Gastrocnemius medialis (tissue), 4 donors: ENCODE measurements around the gene NFKB2. TPM values are rescaled to one million over a fixed set of nuclear protein-coding genes. Genes with fewer than 3 reads are reported as not detected.
A peak's percentile ranks its signal among the peaks of the same experiment; 100 is the strongest.

Source experiments
- ATAC-seq, 2 donors: fragments of 150-250 bp; one replicate each; pipeline ENCODE4 v1.9.1; 2016
- DNase-seq, 2 donors: peaks; one replicate each; pipeline ENCODE4 v3.0.0-alpha.2; 2019
- H3K27ac ChIP-seq, 4 donors: fragments of 200-600 bp; sonication (generic); 1 replicate in 1 of 4; 2 replicates in 3 of 4; pipeline ENCODE4 v1.5.1; 2016 to 2018; ENCODE audit warnings: mild to moderate bottlenecking in 2 of 4, moderate library complexity in 1 of 4
- H3K27me3 ChIP-seq, 3 donors: fragments of 200-600 bp; sonication (generic) in 2 of 3; 1 replicate in 1 of 3; 2 replicates in 2 of 3; pipeline versions ENCODE4 v1.5.1 to v1.6.0; 2016 to 2019; ENCODE audit warnings: mild to moderate bottlenecking in 1 of 3, moderate library complexity in 1 of 3
- H3K36me3 ChIP-seq, 2 donors: fragments of 200-600 bp; sonication (generic) in 1 of 2; one replicate each; pipeline ENCODE4 v1.5.1; 2017 to 2018
- H3K4me1 ChIP-seq, 2 donors: fragments of 200-600 bp; sonication (generic) in 1 of 2; one replicate each; pipeline ENCODE4 v1.5.1; 2016 to 2017; ENCODE audit warnings: mild to moderate bottlenecking in 2 of 2
- H3K4me3 ChIP-seq, 4 donors: fragments of 200-600 bp; sonication (generic) in 3 of 4; 1 replicate in 1 of 4; 2 replicates in 3 of 4; pipeline ENCODE4 v1.5.1; 2016 to 2019; ENCODE audit warnings: mild to moderate bottlenecking in 2 of 4
- H3K9me3 ChIP-seq, 3 donors: fragments of 200-600 bp; sonication (generic) in 2 of 3; 1 replicate in 1 of 3; 2 replicates in 2 of 3; pipeline ENCODE4 v1.5.1; 2016 to 2019
- CTCF ChIP-seq, 5 experiments: fragments of 450-650 bp in 3 of 5; fragments of 200-600 bp in 2 of 5; sonication (generic) in 2 of 5; IDR thresholded peaks in 4 of 5; conservative IDR thresholded peaks in 1 of 5; 1 replicate in 4 of 5; 2 replicates in 1 of 5; pipeline ENCODE4 v1.5.1; 2016 to 2019; ENCODE audit warnings: antibody characterized with exemption in 5 of 5, mild to moderate bottlenecking in 3 of 5, moderate library complexity in 3 of 5
- POLR2A ChIP-seq, 2 donors: fragments of 450-650 bp; IDR thresholded peaks; one replicate each; pipeline ENCODE4 v1.6.1; 2017; ENCODE audit warnings: antibody characterized with exemption in 2 of 2, mild to moderate bottlenecking in 2 of 2, moderate library complexity in 2 of 2
- in situ Hi-C, 4 donors: fragments of 200-750 bp; cut with MboI; loops; one replicate each; pipeline versions ENCODE4 v1.15.0 to v1.8.0; 2017; ENCODE audit warnings: low sequenced_read_pairs in 4 of 4
- intact Hi-C: fragments of 100-400 bp; cut with DNase I; formaldehyde crosslinking; loops from one replicate; pipeline ENCODE4 v1.15.1; 2023; ENCODE audit warnings: low total_unique reads
- total RNA-seq, 4 donors: library from RNA; depleted of rRNA; stranded (reverse); fragments of >200 nt; gene quantifications; one replicate each; pipeline versions ENCODE4 v1.1.0 to v1.2.3, GENCODE V29; 2016

NFKB2 gene
- total RNA-seq, 4 donors from 2014 or later = 8.6 to 17.3 (median 12.8) TPM

GRCh38 chr10:102419269-102420180 is 24.0 kb downstream of the NFKB2 start:
- in situ Hi-C loops = no loop called here
- TF ChIP-seq CTCF (IDR thresholded peaks at IDR 0.05 in 4 of 5, conservative IDR thresholded peaks at IDR 0.05 in 1 of 5) (no peak), POLR2A (IDR thresholded peaks at IDR 0.05) (no peak)
- Histone ChIP-seq H3K9me3 (no peaks in the 10 kb centered on the region), H3K4me1 (peaks cover 27 to 30% of the 10 kb centered on the region in 2 donors), H3K36me3 (no peaks in the 10 kb centered on the region), H3K27me3 (peaks cover 30 to 44% (median 34%) of the 10 kb centered on the region in 3 donors), H3K27ac (peak overlapping the region in 3 of 4 donors; percentile 93 to 97 (median 96)), H3K4me3 (peak overlapping the region; percentile 82 to 92 (median 87))
- DNase-seq (peak in 1 of 2 donors; percentile 43), ATAC-seq (no peak)
- intact Hi-C loops = loop anchor here (5.0 kb wide), 1 partner anchor 58 kb away; no protein-coding TSS in a partner anchor

- intact Hi-C loops = loop anchor here (5.0 kb wide), 1 partner anchor 57 kb away; no protein-coding TSS in a partner anchor
- Histone ChIP-seq H3K27me3 (peaks cover 25 to 37% (median 27%) of the 10 kb centered on the region in 3 donors), H3K4me3 (peak overlapping the region; percentile 82 to 92 (median 87)), H3K4me1 (peaks cover 27 to 30% of the 10 kb centered on the region in 2 donors), H3K27ac (peak overlapping the region; percentile 85 to 97 (median 94)), H3K9me3 (no peaks in the 10 kb centered on the region), H3K36me3 (no peaks in the 10 kb centered on the region)
- TF ChIP-seq CTCF (IDR thresholded peaks at IDR 0.05 in 4 of 5, conservative IDR thresholded peaks at IDR 0.05 in 1 of 5) (no peak), POLR2A (IDR thresholded peaks at IDR 0.05) (no peak)
- DNase-seq (no peak), ATAC-seq (no peak)
- in situ Hi-C loops = no loop called here
These were observed 24.7 kb downstream of the NFKB2 start for GRCh38 chr10:102420181-102420713.

- ATAC-seq = peak; percentile 90 to 94
These were observed 25.4 kb downstream of the NFKB2 start, which contains the start of gene FBXL15 for GRCh38 chr10:102420714-102421506. Gene FBXL15, plus strand, starts transcription at chr10:102420836. Its CDS starts 294 bp downstream, at chr10:102421130.

More at GRCh38 chr10:102420714-102421506, 25.4 kb downstream of the NFKB2 start, which contains the start of gene FBXL15:
- no peaks in the 10 kb centered on the region for H3K36me3 ChIP-seq
- TF ChIP-seq CTCF (IDR thresholded peaks at IDR 0.05 in 4 of 5, conservative IDR thresholded peaks at IDR 0.05 in 1 of 5) (peak in 2 of 5 experiments; percentile 22 to 41), POLR2A (IDR thresholded peaks at IDR 0.05) (peak; percentile 30 to 39)
- DNase-seq = peak; percentile 96
- H3K4me1 ChIP-seq = peaks cover 27 to 30% of the 10 kb centered on the region in 2 donors
- peak within 1 kb of the TSS; percentile 85 to 97 (median 94) for H3K27ac ChIP-seq
- peaks cover 20 to 30% (median 24%) of the 10 kb centered on the region in 3 donors for H3K27me3 ChIP-seq
- peak within 1 kb of the TSS; percentile 82 to 92 (median 87) for H3K4me3 ChIP-seq
- intact Hi-C loops (loop anchor here (1.0 to 5.0 kb wide), 4 partner anchors 11 to 82 kb away; partner anchors contain the start of genes CUEDC2 and SUFU), in situ Hi-C loops (no loop called here)
- H3K9me3 ChIP-seq = no peaks in the 10 kb centered on the region
